ENCODE results near the gene METAP1D.

The METAP1D gene

DNA sequence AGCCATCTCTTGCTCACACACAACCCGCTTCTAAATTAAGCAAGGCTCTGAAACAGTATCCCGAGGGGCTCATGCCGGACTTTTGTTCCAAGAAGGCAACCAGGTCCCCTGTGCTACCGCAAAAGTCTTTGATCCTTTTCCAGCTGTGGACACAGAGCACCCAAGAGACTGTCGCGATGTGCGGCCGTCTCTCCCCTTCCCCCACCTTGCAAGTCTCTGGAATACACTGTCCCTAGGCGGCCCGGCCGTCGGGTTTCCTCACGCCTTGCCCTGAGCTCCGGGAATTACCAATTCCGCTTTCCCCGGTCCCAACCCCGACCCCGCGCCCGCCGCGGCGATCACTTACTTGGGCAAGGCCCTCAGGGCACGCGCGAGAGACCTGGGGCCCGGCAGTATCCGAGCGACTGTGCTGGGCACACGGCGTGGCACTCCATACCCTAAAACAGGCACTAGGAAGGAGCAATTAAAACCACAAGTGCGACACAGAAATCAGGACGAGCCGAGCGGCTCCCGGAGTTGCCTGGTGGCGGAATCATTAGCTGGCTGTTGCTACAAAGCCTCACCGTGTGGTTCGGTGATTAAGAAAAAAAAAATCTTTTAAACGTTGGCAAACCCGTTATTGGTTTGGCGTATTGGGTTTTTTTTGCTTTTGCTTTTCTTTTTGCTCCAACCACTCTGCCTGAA is 83.3 kb downstream of the METAP1D start:
- TF ChIP-seq, protein P1, sequence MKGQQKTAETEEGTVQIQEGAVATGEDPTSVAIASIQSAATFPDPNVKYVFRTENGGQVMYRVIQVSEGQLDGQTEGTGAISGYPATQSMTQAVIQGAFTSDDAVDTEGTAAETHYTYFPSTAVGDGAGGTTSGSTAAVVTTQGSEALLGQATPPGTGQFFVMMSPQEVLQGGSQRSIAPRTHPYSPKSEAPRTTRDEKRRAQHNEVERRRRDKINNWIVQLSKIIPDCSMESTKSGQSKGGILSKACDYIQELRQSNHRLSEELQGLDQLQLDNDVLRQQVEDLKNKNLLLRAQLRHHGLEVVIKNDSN (IDR thresholded peaks at IDR 0.05): no peak
- TF ChIP-seq FOXM1 (IDR thresholded peaks at IDR 0.05; ENCODE audit: borderline replicate concordance, low read depth) (no peak), CEBPB (IDR thresholded peaks at IDR 0.05) (no peak), EGR1 (IDR thresholded peaks at IDR 0.05) (no peak), CREB1 (IDR thresholded peaks at IDR 0.05; ENCODE audit: low read depth) (no peak), EP300 (IDR thresholded peaks at IDR 0.05; ENCODE audit: borderline replicate concordance) (no peak), TAF1 (IDR thresholded peaks at IDR 0.05; ENCODE audit: low read depth) (no peak), RAD21 (IDR thresholded peaks at IDR 0.05; ENCODE audit: low read depth) (no peak), NFIC (IDR thresholded peaks at IDR 0.05) (no peak), YY1 (IDR thresholded peaks at IDR 0.05; ENCODE audit: low read depth) (no peak), TCF12 (IDR thresholded peaks at IDR 0.05; ENCODE audit: low read depth) (no peak)
- TF ChIP-seq, protein P2, sequence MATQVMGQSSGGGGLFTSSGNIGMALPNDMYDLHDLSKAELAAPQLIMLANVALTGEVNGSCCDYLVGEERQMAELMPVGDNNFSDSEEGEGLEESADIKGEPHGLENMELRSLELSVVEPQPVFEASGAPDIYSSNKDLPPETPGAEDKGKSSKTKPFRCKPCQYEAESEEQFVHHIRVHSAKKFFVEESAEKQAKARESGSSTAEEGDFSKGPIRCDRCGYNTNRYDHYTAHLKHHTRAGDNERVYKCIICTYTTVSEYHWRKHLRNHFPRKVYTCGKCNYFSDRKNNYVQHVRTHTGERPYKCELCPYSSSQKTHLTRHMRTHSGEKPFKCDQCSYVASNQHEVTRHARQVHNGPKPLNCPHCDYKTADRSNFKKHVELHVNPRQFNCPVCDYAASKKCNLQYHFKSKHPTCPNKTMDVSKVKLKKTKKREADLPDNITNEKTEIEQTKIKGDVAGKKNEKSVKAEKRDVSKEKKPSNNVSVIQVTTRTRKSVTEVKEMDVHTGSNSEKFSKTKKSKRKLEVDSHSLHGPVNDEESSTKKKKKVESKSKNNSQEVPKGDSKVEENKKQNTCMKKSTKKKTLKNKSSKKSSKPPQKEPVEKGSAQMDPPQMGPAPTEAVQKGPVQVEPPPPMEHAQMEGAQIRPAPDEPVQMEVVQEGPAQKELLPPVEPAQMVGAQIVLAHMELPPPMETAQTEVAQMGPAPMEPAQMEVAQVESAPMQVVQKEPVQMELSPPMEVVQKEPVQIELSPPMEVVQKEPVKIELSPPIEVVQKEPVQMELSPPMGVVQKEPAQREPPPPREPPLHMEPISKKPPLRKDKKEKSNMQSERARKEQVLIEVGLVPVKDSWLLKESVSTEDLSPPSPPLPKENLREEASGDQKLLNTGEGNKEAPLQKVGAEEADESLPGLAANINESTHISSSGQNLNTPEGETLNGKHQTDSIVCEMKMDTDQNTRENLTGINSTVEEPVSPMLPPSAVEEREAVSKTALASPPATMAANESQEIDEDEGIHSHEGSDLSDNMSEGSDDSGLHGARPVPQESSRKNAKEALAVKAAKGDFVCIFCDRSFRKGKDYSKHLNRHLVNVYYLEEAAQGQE (IDR thresholded peaks at IDR 0.05; ENCODE audit: low read depth): no peak

DNA sequence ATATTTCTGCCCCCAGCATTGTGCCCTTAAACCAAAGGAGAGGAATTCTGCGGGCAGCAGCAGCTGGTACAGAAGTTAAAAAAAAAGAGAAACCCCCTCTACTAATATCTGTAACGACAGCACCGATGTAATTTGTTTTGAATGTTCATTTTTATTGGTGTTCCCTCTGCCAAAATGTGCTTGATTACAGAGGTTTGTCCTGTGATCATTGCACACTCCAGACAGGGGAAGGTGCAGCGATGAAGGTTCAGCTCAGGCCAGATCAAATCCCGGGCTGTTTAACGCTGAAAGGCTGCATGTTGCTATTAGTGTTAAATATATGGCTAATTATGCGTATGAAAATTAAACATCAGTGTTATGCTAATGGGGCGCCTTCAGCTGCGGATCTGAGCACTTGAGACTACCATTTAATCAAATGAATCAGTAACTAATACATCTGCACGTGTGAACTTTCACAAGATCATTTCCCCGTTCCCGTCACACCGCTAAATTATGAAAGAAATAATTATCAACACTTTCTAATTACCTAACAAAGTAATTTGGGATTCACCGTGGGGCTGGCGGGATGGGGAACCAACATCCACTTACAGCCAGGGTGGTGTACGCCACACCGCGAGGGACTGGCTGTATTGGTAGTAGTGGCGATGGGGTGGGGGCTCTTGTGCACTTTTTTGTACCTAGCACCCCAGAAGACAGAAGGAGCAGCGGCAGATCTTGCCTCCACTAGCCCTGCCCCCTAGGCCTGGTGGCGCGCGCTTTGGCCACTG is 84.1 kb downstream of the METAP1D start:
- TF ChIP-seq CEBPB (IDR thresholded peaks at IDR 0.05) (no peak), EP300 (IDR thresholded peaks at IDR 0.05; ENCODE audit: borderline replicate concordance) (no peak)
- TF ChIP-seq, protein P1 (IDR thresholded peaks at IDR 0.05): no peak

DNA sequence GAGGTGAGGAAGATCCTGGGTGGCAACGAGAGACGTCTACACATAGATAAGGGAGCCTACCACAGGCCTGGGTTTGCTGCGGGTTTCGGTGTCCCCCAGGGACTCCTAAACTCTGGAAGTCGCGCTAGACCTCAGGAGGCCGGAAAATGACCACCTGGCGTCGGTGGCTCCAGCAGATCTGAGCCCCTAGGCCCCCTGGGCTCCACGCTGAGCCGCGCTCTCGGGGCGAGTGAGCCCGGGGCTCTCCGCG is 84.6 kb downstream of the METAP1D start:
- TF ChIP-seq, protein P3, sequence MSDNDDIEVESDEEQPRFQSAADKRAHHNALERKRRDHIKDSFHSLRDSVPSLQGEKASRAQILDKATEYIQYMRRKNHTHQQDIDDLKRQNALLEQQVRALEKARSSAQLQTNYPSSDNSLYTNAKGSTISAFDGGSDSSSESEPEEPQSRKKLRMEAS (IDR thresholded peaks at IDR 0.05): no peak
- TF ChIP-seq TAF1 (IDR thresholded peaks at IDR 0.05; ENCODE audit: low read depth) (no peak), RAD21 (IDR thresholded peaks at IDR 0.05; ENCODE audit: low read depth) (no peak), EGR1 (IDR thresholded peaks at IDR 0.05) (no peak), CREB1 (IDR thresholded peaks at IDR 0.05; ENCODE audit: low read depth) (no peak), TEAD4 (IDR thresholded peaks at IDR 0.05) (no peak), EP300 (IDR thresholded peaks at IDR 0.05; ENCODE audit: borderline replicate concordance) (no peak), NFIC (IDR thresholded peaks at IDR 0.05) (no peak)
- TF ChIP-seq, protein P2 (IDR thresholded peaks at IDR 0.05; ENCODE audit: low read depth): no peak

DNA sequence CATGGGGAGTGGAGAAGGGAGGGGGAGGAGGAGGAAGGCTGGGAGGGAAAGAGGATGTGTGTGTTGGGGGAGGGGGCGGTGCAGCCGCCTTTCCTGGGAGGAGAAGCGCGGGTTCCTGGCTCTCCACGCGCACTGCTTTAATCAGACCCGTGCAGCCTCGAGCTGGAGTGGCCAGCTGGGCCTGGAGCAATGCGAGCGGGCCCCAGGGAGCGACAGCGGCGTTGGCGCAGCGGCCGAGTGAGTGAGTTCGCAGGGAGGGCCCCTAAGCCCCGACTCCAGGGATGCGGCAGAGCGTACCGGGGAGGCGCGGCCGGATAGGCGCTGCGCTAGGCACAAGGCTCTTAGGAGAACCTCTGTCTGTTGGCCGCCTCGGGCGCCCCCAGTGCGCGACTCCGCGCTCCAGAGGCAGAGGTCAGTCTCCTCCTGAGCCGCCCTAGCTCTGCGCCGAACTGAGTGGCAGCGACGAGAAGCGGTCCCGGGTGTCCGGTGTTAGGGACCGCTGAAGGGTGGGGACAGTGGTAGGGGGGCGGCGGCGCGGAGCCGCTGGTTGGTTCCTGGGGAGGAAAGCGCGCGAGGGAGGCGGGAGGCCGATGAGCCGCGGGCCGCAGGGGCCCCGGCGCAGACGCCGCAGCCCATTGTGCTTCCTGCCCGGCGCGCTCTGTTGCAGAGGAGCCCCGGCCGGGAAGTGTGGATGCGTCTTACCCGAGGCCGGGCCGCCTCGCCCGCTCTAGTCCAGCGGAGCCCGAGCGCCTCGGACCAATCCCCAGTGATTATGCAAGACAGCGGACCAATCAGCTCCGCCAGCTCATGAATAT is 85.1 kb downstream of the METAP1D start:
- TF ChIP-seq YY1 (IDR thresholded peaks at IDR 0.05; ENCODE audit: low read depth) (no peak), EP300 (IDR thresholded peaks at IDR 0.05; ENCODE audit: borderline replicate concordance) (no peak), CEBPB (IDR thresholded peaks at IDR 0.05) (peak; percentile 83), EGR1 (IDR thresholded peaks at IDR 0.05) (no peak), ZBTB7A (IDR thresholded peaks at IDR 0.05; ENCODE audit: low read depth) (peak; percentile 55; the same call in 1 of the 2 replicates), TAF1 (IDR thresholded peaks at IDR 0.05; ENCODE audit: low read depth) (peak; percentile 70)
- TF ChIP-seq, protein P3 (IDR thresholded peaks at IDR 0.05): peak; percentile 80

DNA sequence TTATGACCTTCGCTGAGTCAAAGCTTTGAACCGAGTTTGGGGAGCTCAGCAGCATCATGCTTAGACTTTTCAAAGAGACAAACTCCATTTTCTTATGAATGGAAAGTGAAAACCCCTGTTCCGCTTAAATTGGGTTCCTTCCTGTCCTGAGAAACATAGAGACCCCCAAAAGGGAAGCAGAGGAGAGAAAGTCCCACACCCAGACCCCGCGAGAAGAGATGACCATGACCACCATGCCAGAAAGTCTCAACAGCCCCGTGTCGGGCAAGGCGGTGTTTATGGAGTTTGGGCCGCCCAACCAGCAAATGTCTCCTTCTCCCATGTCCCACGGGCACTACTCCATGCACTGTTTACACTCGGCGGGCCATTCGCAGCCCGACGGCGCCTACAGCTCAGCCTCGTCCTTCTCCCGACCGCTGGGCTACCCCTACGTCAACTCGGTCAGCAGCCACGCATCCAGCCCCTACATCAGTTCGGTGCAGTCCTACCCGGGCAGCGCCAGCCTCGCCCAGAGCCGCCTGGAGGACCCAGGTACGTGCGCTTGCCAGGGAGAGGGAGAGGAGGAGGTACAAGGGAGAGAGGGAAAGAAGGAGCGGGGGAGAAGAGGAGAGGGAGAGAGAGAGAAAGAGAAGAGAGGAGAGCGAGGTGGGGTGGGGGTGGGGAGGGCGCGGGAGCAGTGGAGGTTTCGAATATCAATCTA is 85.9 kb downstream of the METAP1D start, which contains the start of gene DLX1:
DLX1 (plus strand) TSS at position 48 of the 700 bp plus-strand sequence; CDS start at position 219, 171 bp downstream.
- TF ChIP-seq, protein P3 (IDR thresholded peaks at IDR 0.05): peak; percentile 31
- no peak; the same call in 1 of the 2 replicates for TF ChIP-seq TAF1 (IDR thresholded peaks at IDR 0.05; ENCODE audit: low read depth)
- no peak for TF ChIP-seq TEAD4 (IDR thresholded peaks at IDR 0.05)
- TF ChIP-seq, protein P1 (IDR thresholded peaks at IDR 0.05): no peak
- 0 out of 2 replicates have a peak, but pooled peaks have one; percentile 31 for TF ChIP-seq YY1 (IDR thresholded peaks at IDR 0.05; ENCODE audit: low read depth)
- no peak for TF ChIP-seq CEBPB (IDR thresholded peaks at IDR 0.05)
